WTC11 (cell line): ENCODE measurements around the gene CREBRF.

Source experiments
- CREB1 ChIP-seq: sonication (generic); formaldehyde crosslinking; IDR thresholded peaks from 2 replicates; pipeline ENCODE4 v1.8.0; 2023; ENCODE audit warnings: mild to moderate bottlenecking, missing genetic modification reagents
- IRF2 ChIP-seq: sonication (generic); formaldehyde crosslinking; IDR thresholded peaks from 2 replicates; pipeline ENCODE4 v1.8.0; 2022; ENCODE audit warnings: low read depth, missing genetic modification reagents, borderline replicate concordance
- JAZF1 ChIP-seq: fragments of 250-450 bp; sonication (Bioruptor Pico); IDR thresholded peaks from 2 replicates; pipeline ENCODE4 v1.9.0; 2021; ENCODE audit warnings: moderate library complexity, mild to moderate bottlenecking, inconsistent platforms
- JUN ChIP-seq: sonication (generic); formaldehyde crosslinking; IDR thresholded peaks from 2 replicates; pipeline ENCODE4 v1.8.0; 2023; ENCODE audit warnings: mild to moderate bottlenecking, missing genetic modification reagents
- KAT7 ChIP-seq: sonication (generic); formaldehyde crosslinking; IDR thresholded peaks from 2 replicates; pipeline ENCODE4 v1.8.1; 2023; ENCODE audit warnings: missing genetic modification reagents, mild to moderate bottlenecking, borderline replicate concordance
- NFYB ChIP-seq: sonication (generic); formaldehyde crosslinking; conservative IDR thresholded peaks from 2 replicates; pipeline ENCODE4 v1.8.0; 2022; ENCODE audit warnings: low read depth, missing genetic modification reagents
- TEAD4 ChIP-seq: sonication (generic); formaldehyde crosslinking; IDR thresholded peaks from 2 replicates; pipeline ENCODE4 v1.8.0; 2022; ENCODE audit warnings: mild to moderate bottlenecking, missing genetic modification reagents
- ZNF121 ChIP-seq: sonication (generic); formaldehyde crosslinking; IDR thresholded peaks from 2 replicates; pipeline ENCODE4 v1.8.0; 2023; ENCODE audit warnings: missing genetic modification reagents
- TF ChIP-seq, protein P1 (sequence below): fragments of 200-600 bp; IDR thresholded peaks from 2 replicates; pipeline ENCODE4 v1.8.0; 2022; ENCODE audit warnings: antibody characterized with exemption
- TF ChIP-seq, protein P2 (sequence below): sonication (generic); formaldehyde crosslinking; IDR thresholded peaks from 2 replicates; pipeline ENCODE4 v1.8.1; 2023; ENCODE audit warnings: mild to moderate bottlenecking, missing genetic modification reagents
- TF ChIP-seq, protein P3 (sequence below): sonication (generic); formaldehyde crosslinking; IDR thresholded peaks from 2 replicates; pipeline ENCODE4 v1.8.0; 2022; ENCODE audit warnings: mild to moderate bottlenecking, missing genetic modification reagents
- TF ChIP-seq, protein P4 (sequence below): fragments of 250-450 bp; sonication (Bioruptor Pico); IDR thresholded peaks from 2 replicates; pipeline ENCODE4 v1.9.0; 2021; ENCODE audit warnings: mild to moderate bottlenecking, borderline replicate concordance
- TF ChIP-seq, protein P5 (sequence below): sonication (generic); formaldehyde crosslinking; IDR thresholded peaks from 2 replicates; pipeline ENCODE4 v1.8.1; 2022; ENCODE audit warnings: low read depth, missing genetic modification reagents, borderline replicate concordance

DNA sequence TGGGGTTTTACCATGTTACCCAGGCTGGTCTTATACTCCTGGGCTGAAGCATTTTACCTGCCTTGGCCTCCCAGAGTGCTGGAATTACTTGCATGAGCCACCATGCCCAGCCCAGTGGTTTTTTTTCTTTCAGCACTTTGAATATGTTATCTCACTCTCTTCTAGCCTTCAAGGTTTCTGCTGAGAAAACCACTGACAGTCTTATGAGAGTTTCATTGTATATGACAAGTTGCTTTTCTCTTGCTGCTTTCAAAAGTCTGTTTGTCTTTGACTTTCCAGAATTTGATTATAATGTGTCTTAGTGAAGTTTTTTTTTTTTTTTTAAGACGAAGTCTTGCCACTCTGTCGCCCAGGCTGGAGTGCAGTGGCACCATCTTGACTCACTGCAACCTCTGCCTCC is 45.1 kb downstream of the CREBRF start:
- TF ChIP-seq, protein P1, sequence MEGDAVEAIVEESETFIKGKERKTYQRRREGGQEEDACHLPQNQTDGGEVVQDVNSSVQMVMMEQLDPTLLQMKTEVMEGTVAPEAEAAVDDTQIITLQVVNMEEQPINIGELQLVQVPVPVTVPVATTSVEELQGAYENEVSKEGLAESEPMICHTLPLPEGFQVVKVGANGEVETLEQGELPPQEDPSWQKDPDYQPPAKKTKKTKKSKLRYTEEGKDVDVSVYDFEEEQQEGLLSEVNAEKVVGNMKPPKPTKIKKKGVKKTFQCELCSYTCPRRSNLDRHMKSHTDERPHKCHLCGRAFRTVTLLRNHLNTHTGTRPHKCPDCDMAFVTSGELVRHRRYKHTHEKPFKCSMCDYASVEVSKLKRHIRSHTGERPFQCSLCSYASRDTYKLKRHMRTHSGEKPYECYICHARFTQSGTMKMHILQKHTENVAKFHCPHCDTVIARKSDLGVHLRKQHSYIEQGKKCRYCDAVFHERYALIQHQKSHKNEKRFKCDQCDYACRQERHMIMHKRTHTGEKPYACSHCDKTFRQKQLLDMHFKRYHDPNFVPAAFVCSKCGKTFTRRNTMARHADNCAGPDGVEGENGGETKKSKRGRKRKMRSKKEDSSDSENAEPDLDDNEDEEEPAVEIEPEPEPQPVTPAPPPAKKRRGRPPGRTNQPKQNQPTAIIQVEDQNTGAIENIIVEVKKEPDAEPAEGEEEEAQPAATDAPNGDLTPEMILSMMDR = no peak
- TF ChIP-seq NFYB (CRISPR knock-in tag) (no peak), KAT7 (CRISPR knock-in tag) (no peak), JAZF1 (no peak), JUN (CRISPR knock-in tag) (no peak), TEAD4 (CRISPR knock-in tag) (no peak), IRF2 (CRISPR knock-in tag) (no peak), CREB1 (no peak), ZNF121 (CRISPR knock-in tag) (no peak)
- TF ChIP-seq, protein P2, sequence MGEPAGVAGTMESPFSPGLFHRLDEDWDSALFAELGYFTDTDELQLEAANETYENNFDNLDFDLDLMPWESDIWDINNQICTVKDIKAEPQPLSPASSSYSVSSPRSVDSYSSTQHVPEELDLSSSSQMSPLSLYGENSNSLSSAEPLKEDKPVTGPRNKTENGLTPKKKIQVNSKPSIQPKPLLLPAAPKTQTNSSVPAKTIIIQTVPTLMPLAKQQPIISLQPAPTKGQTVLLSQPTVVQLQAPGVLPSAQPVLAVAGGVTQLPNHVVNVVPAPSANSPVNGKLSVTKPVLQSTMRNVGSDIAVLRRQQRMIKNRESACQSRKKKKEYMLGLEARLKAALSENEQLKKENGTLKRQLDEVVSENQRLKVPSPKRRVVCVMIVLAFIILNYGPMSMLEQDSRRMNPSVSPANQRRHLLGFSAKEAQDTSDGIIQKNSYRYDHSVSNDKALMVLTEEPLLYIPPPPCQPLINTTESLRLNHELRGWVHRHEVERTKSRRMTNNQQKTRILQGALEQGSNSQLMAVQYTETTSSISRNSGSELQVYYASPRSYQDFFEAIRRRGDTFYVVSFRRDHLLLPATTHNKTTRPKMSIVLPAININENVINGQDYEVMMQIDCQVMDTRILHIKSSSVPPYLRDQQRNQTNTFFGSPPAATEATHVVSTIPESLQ (CRISPR knock-in tag) = no peak
- TF ChIP-seq, protein P3, sequence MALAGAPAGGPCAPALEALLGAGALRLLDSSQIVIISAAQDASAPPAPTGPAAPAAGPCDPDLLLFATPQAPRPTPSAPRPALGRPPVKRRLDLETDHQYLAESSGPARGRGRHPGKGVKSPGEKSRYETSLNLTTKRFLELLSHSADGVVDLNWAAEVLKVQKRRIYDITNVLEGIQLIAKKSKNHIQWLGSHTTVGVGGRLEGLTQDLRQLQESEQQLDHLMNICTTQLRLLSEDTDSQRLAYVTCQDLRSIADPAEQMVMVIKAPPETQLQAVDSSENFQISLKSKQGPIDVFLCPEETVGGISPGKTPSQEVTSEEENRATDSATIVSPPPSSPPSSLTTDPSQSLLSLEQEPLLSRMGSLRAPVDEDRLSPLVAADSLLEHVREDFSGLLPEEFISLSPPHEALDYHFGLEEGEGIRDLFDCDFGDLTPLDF (CRISPR knock-in tag) = no peak
- TF ChIP-seq, protein P4, sequence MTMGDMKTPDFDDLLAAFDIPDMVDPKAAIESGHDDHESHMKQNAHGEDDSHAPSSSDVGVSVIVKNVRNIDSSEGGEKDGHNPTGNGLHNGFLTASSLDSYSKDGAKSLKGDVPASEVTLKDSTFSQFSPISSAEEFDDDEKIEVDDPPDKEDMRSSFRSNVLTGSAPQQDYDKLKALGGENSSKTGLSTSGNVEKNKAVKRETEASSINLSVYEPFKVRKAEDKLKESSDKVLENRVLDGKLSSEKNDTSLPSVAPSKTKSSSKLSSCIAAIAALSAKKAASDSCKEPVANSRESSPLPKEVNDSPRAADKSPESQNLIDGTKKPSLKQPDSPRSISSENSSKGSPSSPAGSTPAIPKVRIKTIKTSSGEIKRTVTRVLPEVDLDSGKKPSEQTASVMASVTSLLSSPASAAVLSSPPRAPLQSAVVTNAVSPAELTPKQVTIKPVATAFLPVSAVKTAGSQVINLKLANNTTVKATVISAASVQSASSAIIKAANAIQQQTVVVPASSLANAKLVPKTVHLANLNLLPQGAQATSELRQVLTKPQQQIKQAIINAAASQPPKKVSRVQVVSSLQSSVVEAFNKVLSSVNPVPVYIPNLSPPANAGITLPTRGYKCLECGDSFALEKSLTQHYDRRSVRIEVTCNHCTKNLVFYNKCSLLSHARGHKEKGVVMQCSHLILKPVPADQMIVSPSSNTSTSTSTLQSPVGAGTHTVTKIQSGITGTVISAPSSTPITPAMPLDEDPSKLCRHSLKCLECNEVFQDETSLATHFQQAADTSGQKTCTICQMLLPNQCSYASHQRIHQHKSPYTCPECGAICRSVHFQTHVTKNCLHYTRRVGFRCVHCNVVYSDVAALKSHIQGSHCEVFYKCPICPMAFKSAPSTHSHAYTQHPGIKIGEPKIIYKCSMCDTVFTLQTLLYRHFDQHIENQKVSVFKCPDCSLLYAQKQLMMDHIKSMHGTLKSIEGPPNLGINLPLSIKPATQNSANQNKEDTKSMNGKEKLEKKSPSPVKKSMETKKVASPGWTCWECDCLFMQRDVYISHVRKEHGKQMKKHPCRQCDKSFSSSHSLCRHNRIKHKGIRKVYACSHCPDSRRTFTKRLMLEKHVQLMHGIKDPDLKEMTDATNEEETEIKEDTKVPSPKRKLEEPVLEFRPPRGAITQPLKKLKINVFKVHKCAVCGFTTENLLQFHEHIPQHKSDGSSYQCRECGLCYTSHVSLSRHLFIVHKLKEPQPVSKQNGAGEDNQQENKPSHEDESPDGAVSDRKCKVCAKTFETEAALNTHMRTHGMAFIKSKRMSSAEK = no peak
- TF ChIP-seq, protein P5, sequence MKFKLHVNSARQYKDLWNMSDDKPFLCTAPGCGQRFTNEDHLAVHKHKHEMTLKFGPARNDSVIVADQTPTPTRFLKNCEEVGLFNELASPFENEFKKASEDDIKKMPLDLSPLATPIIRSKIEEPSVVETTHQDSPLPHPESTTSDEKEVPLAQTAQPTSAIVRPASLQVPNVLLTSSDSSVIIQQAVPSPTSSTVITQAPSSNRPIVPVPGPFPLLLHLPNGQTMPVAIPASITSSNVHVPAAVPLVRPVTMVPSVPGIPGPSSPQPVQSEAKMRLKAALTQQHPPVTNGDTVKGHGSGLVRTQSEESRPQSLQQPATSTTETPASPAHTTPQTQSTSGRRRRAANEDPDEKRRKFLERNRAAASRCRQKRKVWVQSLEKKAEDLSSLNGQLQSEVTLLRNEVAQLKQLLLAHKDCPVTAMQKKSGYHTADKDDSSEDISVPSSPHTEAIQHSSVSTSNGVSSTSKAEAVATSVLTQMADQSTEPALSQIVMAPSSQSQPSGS (CRISPR knock-in tag) = no peak
